Cerebellar cortex (tissue), 1 donor: ENCODE measurements around the gene KRTAP2-2.
"Not testable (repeated sequence)": the region's sequence is repeated elsewhere in the genome, so short reads cannot be mapped to it uniquely, and the experiment has no call there.

ENCODE experiments used
- DNase-seq: peaks from one replicate; pipeline ENCODE4 v3.0.0-alpha.2; 2015; ENCODE audit warnings: low spot score

The KRTAP2-2 gene

GRCh38 chr17:41064301-41064700 lies 9.3 kb upstream of the KRTAP2-2 start:
- DNase-seq, result no peak

- no peak for DNase-seq
These were observed 8.4 kb upstream of the KRTAP2-2 start for GRCh38 chr17:41063449-41063848.

GRCh38 chr17:41061964-41062363 lies 6.9 kb upstream of the KRTAP2-2 start:
- no peak for DNase-seq

GRCh38 chr17:41060052-41060604 lies 5.1 kb upstream of the KRTAP2-2 start, which contains the start of gene KRTAP2-3:
Gene KRTAP2-3, minus strand, starts transcription at chr17:41060114. Its CDS starts 64 bp downstream, at chr17:41060050.
- DNase-seq, result no peak

- DNase-seq, result not testable (repeated sequence)
These were observed 4.4 kb upstream of the KRTAP2-2 start for GRCh38 chr17:41059276-41060051.

GRCh38 chr17:41058741-41059140 lies 3.7 kb upstream of the KRTAP2-2 start:
- DNase-seq, result no peak

- DNase-seq, result no peak
These were observed 2.5 kb upstream of the KRTAP2-2 start for GRCh38 chr17:41057547-41057946.

- DNase-seq, result not testable (repeated sequence)
These were observed 474 bp downstream of the KRTAP2-2 start for GRCh38 chr17:41054556-41054955.

- DNase-seq, result no peak
These were observed 1.0 kb downstream of the KRTAP2-2 start for GRCh38 chr17:41054025-41054424.

GRCh38 chr17:41052566-41052965 lies 2.5 kb downstream of the KRTAP2-2 start:
- no peak for DNase-seq

GRCh38 chr17:41049110-41049509 lies 5.9 kb downstream of the KRTAP2-2 start:
- no peak for DNase-seq

GRCh38 chr17:41048441-41048840 lies 6.6 kb downstream of the KRTAP2-2 start:
- DNase-seq, result no peak

GRCh38 chr17:41046735-41047465 lies 8.1 kb downstream of the KRTAP2-2 start, which contains the start of gene KRTAP2-1:
Gene KRTAP2-1, minus strand, starts transcription at chr17:41047316. Its CDS starts 49 bp downstream, at chr17:41047267.
- not testable (repeated sequence) for DNase-seq

- DNase-seq, result no peak
These were observed 12.1 kb downstream of the KRTAP2-2 start for GRCh38 chr17:41042953-41043352.

- not testable (repeated sequence) for DNase-seq
These were observed 14.1 kb downstream of the KRTAP2-2 start, which contains the start of gene KRTAP1-1 for GRCh38 chr17:41040783-41041571. Gene KRTAP1-1, minus strand, starts transcription at chr17:41041450. Its CDS starts 53 bp downstream, at chr17:41041397.

GRCh38 chr17:41037853-41038350 lies 17.1 kb downstream of the KRTAP2-2 start:
- DNase-seq, result no peak

- DNase-seq, result not testable (repeated sequence)
These were observed 20.6 kb downstream of the KRTAP2-2 start, which contains the start of gene KRTAP1-3 for GRCh38 chr17:41034346-41034935. Gene KRTAP1-3, minus strand, starts transcription at chr17:41034874. Its CDS starts 53 bp downstream, at chr17:41034821.

GRCh38 chr17:41029633-41030245 lies 25.3 kb downstream of the KRTAP2-2 start, which contains the start of gene KRTAP1-4:
Gene KRTAP1-4, minus strand, starts transcription at chr17:41030195. Its CDS starts 117 bp downstream, at chr17:41030078.
- no peak for DNase-seq

GRCh38 chr17:41026715-41027471 lies 28.1 kb downstream of the KRTAP2-2 start, which contains the start of gene KRTAP1-5:
Gene KRTAP1-5, minus strand, starts transcription at chr17:41027208. Its CDS starts 53 bp downstream, at chr17:41027155.
- DNase-seq, result no peak
